Lung (tissue), 12 donors: ENCODE measurements around the gene LRIG1. TPM values are rescaled to one million over a fixed set of nuclear protein-coding genes. Genes with fewer than 3 reads are reported as not detected.

Experiments
- ATAC-seq: fragments of 200-7000 bp; cut with Tn5 transposase; one replicate; pipeline ENCODE4 v1.9.1; 2020; ENCODE audit warnings: moderate number of reproducible peaks; ENCODE audit not compliant: insufficient read depth, low FRiP score
- DNase-seq, 3 donors: peaks; one replicate each; pipeline ENCODE4 v3.0.0-alpha.2; 2013 to 2017
- H3K27ac ChIP-seq, 2 donors: one replicate each; pipeline ENCODE4 v1.5.1; 2013; ENCODE audit warnings: mild to moderate bottlenecking in 2 of 2, moderate library complexity in 2 of 2, control low read depth in 1 of 2, inconsistent platforms in 1 of 2, low read depth in 1 of 2, low read length in 1 of 2
- H3K27me3 ChIP-seq, 3 donors: one replicate each; pipeline ENCODE4 v1.5.1; 2013; ENCODE audit warnings: low read length in 2 of 3; ENCODE audit not compliant: control insufficient read depth in 3 of 3, insufficient read depth in 3 of 3
- H3K36me3 ChIP-seq, 4 donors: one replicate each; pipeline ENCODE4 v1.5.1; 2013; ENCODE audit warnings: low read length in 4 of 4, mild to moderate bottlenecking in 1 of 4, moderate library complexity in 1 of 4; ENCODE audit not compliant: control insufficient read depth in 4 of 4, insufficient read depth in 4 of 4
- H3K4me1 ChIP-seq, 5 donors: one replicate each; pipeline ENCODE4 v1.5.1; 2013; ENCODE audit warnings: low read length in 5 of 5, mild to moderate bottlenecking in 2 of 5, moderate library complexity in 1 of 5; ENCODE audit not compliant: control insufficient read depth in 5 of 5, insufficient read depth in 5 of 5
- H3K4me3 ChIP-seq: one replicate; pipeline ENCODE4 v1.5.1; 2013; ENCODE audit warnings: mild to moderate bottlenecking, control low read depth, moderate library complexity
- H3K9ac ChIP-seq, 2 donors: one replicate each; pipeline ENCODE4 v1.5.1; 2013; ENCODE audit warnings: low read length in 2 of 2, control low read depth in 1 of 2; ENCODE audit not compliant: insufficient read depth in 1 of 2
- H3K9me3 ChIP-seq, 4 donors: one replicate each; pipeline ENCODE4 v1.5.1; 2013; ENCODE audit warnings: low read length in 3 of 4, mild to moderate bottlenecking in 1 of 4, moderate library complexity in 1 of 4; ENCODE audit not compliant: control insufficient read depth in 4 of 4, insufficient read depth in 3 of 4
- CTCF ChIP-seq: IDR thresholded peaks from 2 replicates; pipeline ENCODE4 v1.5.1; 2012; ENCODE audit warnings: mild to moderate bottlenecking; ENCODE audit errors: control extremely low read depth, extremely low read depth
- WGBS, 2 donors: extraction: QIAGEN DNeasy Blood & Tissue Kit; methylation state at CpG; one replicate each; pipeline ENCODE4 v1.1.7; 2013; 5-methylcytosine and 5-hydroxymethylcytosine counted together
- polyA plus RNA-seq, 2 donors: library from polyadenylated mRNA; stranded (reverse); fragments of 200-250 nt; gene quantifications; one replicate each; pipeline ENCODE4 v1.2.1, GENCODE V29; 2013
- total RNA-seq, 2 donors: library from RNA; depleted of rRNA in 1 of 2; stranded (reverse); fragments of >200 nt in 1 of 2; gene quantifications; one replicate each; pipeline ENCODE4 v1.2.1, GENCODE V29; 2014 to 2021
- donor health status: control.
- donor health status: control.
- donor health status: Bipolar disorder and iron deficiency.
- donor health status: healthy.
- donor health status: DM: yes; HTN: yes; CAD: no.

The LRIG1 gene
- total and polyA plus RNA-seq, 4 donors = 21.9 to 97.4 (median 42.2) TPM

- no peaks in the 10 kb centered on the region for H3K36me3 ChIP-seq
- ATAC-seq (no peak), DNase-seq (peak in 1 of 3 donors; percentile 23)
- TF ChIP-seq CTCF = no peak
- H3K4me1 ChIP-seq = no peaks in the 10 kb centered on the region
- H3K27me3 ChIP-seq = no peaks in the 10 kb centered on the region
- no peak overlapping the region for H3K4me3 ChIP-seq
- no peak overlapping the region for H3K27ac ChIP-seq
- H3K9me3 ChIP-seq = peaks cover 0 to 4% (median 1%) of the 10 kb centered on the region in 4 donors
- H3K9ac ChIP-seq = no peak overlapping the region
- WGBS, 2 donors = 60 to 70% methylated on average over 4 of the region's 4 CpGs
Observed at GRCh38 chr3:66527246-66527645, 26.4 kb upstream of the LRIG1 start.

- TF ChIP-seq CTCF = no peak
- 90 to 93% methylated on average over 3 of the region's 3 CpGs for WGBS, 2 donors
- ATAC-seq (no peak), DNase-seq (no peak)
- Histone ChIP-seq H3K27me3 (no peaks in the 10 kb centered on the region), H3K9ac (no peak overlapping the region), H3K36me3 (no peaks in the 10 kb centered on the region), H3K9me3 (peaks cover 0 to 4% (median 1%) of the 10 kb centered on the region in 4 donors), H3K4me3 (no peak overlapping the region), H3K27ac (no peak overlapping the region), H3K4me1 (no peaks in the 10 kb centered on the region)
Observed at GRCh38 chr3:66525771-66526170, 24.9 kb upstream of the LRIG1 start.

GRCh38 chr3:66520724-66521123 lies 19.9 kb upstream of the LRIG1 start:
- no peak for ATAC-seq
- TF ChIP-seq CTCF = no peak
- Histone ChIP-seq H3K9me3 (peaks cover 0 to 2% (median 0%) of the 10 kb centered on the region in 4 donors), H3K27me3 (no peaks in the 10 kb centered on the region), H3K36me3 (no peaks in the 10 kb centered on the region), H3K9ac (no peak overlapping the region), H3K4me1 (peaks cover 0 to 21% (median 6%) of the 10 kb centered on the region in 5 donors), H3K27ac (no peak overlapping the region), H3K4me3 (no peak overlapping the region)
- WGBS, 2 donors = 84 to 85% methylated on average over 2 of the region's 2 CpGs
- DNase-seq = no peak

GRCh38 chr3:66518644-66519043 lies 17.8 kb upstream of the LRIG1 start:
- no peak for TF ChIP-seq CTCF
- DNase-seq = no peak
- ATAC-seq = no peak
- 83 to 92% methylated on average over 4 of the region's 4 CpGs for WGBS, 2 donors
- Histone ChIP-seq H3K27me3 (no peaks in the 10 kb centered on the region), H3K36me3 (no peaks in the 10 kb centered on the region), H3K4me1 (peaks cover 0 to 21% (median 6%) of the 10 kb centered on the region in 5 donors), H3K9ac (no peak overlapping the region), H3K27ac (no peak overlapping the region), H3K4me3 (no peak overlapping the region), H3K9me3 (peaks cover 0 to 2% (median 0%) of the 10 kb centered on the region in 4 donors)
